CD4-positive, alpha-beta T cell treated with Interleukin-12 subunit alpha and Interleukin-12 subunit beta, for 1 hour (primary cell): ENCODE measurements around the gene RSPH6A.

Experiments
- DNase-seq: peaks from one replicate; pipeline ENCODE4 v3.0.0-alpha.2; 2020

Gene RSPH6A

DNA sequence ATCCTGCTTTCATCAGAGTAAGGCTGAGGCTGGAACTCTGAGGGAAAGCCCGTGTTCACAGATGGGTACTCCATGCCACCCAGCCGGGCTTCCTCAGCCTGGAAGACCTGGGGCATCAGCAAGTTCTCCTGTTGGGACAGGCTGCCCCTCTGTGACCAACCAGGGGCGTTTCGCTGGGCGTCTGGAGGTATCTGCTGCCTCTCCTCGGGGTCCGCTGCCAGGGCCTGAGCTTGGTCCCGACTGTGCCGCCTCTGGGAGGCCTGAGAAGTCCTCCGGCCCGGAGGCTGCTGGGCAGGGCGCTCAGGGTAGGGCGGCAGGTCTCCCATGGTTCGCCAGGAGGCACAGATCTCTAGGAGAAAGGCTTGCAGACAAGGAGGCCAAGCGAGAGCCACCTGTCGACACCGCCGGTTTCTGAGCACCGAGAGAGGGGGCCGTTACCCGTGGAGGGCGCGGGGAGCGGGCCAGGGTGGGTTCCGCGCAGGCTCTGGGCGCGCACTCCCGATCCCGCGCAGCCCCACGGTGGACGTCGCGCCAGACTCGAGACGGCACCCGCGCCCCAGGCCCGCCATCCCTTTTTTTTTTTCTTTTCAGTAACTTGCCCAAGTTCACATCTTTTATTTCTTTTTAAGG lies at the start of gene RSPH6A:
RSPH6A (minus strand) TSS at position 458 of the 630 bp plus-strand sequence; CDS start at position 326, 132 bp downstream.
- no peak for DNase-seq

DNA sequence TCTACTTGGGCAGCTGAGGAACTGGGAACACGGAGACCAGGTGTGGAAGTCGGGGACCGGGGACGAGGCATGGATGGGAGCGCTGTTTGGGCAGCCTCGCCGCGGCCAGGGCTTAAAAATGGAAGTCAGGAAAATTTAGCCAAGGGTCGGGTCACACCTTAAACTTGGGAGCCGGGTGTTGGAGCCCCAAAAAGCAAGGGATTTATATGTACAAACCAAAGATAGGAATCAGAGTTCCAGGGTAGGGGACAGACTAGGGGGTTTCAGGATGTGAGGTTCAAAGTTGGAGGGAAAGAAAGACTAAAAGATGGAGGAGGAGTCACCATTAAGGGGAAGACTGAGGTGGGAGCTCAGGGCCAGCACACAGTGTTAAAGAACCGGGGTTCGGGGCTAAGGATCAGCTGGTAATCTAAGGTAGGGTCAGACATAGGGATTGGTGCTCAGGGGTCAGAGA lies 49.5 kb upstream of the RSPH6A start:
- DNase-seq: no peak

DNA sequence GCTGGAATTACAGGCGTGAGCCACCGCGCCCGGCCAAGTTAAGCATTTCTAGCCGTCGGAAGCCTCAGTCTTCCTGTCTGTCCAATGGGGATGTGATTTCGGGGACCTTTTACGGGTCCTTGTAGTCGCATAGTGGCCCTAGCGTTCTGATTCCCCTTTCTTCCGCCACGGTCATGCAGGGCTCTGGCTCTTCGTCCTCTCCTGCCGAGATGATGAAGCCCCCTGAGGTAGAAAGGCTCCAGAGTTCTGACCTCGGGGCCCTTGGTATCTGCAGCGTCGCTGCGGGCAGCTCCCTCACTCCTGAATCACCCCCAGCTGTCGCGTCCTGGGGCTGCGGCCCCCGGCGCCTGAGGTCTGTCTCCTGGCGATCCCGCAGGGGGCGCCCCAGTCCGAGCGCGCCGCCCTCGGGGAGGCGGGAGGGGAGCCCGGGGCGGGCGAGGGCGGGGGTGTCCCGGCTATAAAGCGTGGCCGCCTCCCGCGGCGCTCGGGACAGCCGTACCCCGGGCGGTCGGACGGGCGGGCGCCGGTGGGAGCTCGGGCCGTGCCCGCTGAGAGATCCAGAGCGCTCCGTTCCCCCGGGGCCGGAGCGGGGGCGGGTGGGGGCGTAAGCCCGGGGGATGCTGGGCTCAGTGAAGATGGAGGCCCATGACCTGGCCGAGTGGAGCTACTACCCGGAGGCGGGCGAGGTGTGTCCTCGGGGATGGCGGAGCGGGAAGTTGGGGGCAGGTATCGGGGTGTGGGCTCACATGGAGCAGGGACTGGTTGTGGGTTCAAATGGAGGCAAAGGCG lies 48.9 kb upstream of the RSPH6A start, which contains the start of gene FOXA3:
FOXA3 (plus strand) TSS at position 487 of the 789 bp plus-strand sequence; CDS start at position 618, 131 bp downstream.
- peak; percentile 70 for DNase-seq

GRCh38 chr19:45863335-45863839 lies 48.3 kb upstream of the RSPH6A start:
- no peak for DNase-seq

GRCh38 chr19:45862564-45863334 lies 47.6 kb upstream of the RSPH6A start, which contains the start of gene SYMPK:
TSS of gene SYMPK (minus strand) at chr19:45863147. CDS start at chr19:45854495, 8,652 bp downstream.
- DNase-seq: peak; percentile 99

GRCh38 chr19:45862271-45862563 lies 47.1 kb upstream of the RSPH6A start:
- no peak for DNase-seq

DNA sequence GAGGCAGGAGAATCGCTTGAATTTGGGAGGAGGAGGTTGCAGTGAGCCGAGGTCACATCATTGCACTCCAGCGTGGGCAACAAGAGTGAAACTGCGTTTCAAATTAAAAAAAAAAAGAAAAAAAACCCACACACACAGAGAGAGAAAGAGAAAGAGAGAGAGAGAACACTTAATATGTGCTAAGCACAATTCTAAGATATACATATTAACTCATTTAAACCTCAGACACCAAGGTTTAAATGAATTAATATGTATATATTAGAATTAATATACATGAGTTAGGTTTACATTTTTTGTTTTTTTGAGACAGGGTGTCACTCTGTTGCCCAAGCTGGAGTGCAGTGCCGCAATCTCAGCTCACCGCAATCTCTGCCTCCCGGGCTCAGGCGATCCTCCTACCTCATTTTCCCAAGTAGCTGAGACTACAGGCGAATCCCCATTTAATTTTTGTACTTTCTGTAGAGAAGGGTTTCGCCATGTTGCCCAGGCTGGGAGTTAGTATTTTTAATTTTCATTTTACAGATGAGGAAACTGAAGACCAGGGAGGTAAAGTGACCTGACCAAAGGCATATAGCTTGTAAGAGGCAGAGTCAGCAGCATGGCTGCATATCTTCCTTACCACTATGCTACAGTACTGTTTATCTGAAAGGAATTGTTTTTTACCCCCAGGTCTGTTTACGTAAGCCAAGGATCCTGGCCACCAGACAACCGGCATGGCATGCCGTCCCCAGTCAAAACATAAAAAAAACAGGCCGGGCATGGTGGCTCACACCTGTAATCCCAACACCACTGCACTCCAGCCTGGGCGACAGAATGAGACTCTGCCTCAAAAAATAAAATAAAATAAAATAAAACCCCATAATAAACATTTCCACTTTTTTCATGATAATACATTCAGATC lies 45.5 kb upstream of the RSPH6A start:
- no peak for DNase-seq

GRCh38 chr19:45854167-45854778 lies 39.2 kb upstream of the RSPH6A start:
- no peak for DNase-seq

DNA sequence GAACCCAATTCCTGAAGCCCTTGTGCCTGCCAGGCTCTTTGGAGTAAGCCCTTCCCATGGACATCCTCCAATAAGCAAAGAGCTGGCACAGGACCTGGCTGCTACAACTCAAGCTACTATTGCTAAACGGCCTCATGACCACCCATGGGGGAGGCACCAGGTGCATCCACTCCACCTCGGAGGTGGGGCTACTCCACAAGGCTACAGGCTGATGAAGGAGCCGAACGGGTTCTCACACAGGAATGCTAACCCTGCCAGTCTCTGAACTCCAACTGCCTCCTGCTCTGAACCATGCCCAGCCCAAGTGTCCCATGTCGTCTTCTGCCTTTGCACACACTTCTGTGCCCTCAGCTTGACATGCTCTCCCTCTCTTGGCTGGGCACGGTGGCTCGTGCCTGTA lies 37.9 kb upstream of the RSPH6A start:
- no peak for DNase-seq

DNA sequence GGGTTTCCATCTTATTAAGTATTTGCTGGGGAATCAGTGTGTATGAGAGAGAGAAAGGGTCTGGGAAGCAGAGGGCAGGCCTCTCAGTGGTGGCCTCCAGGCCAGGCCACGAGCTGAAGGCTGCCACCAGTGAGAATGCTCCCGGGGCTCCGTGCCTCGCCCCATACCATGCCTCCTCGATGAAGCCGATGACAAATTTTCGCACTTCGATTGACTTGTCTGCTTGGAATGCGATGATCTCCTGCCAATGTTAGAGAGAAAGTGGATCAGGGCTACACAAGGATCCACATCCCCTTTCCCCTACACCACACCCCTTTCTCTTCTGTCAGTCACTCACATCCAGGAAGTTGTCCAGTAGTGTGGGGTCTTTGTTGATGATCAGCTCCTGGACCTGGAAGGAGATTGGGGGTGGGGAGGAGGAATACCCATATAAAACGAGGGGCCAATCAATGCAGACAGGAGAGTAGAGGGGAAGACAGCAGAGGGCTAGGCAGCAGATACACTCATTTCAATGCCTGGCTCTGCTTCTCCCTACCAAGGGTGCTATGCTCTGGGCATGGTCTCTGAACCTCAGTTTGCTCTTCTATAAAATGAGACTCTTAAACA lies 37.1 kb upstream of the RSPH6A start:
- DNase-seq: no peak

DNA sequence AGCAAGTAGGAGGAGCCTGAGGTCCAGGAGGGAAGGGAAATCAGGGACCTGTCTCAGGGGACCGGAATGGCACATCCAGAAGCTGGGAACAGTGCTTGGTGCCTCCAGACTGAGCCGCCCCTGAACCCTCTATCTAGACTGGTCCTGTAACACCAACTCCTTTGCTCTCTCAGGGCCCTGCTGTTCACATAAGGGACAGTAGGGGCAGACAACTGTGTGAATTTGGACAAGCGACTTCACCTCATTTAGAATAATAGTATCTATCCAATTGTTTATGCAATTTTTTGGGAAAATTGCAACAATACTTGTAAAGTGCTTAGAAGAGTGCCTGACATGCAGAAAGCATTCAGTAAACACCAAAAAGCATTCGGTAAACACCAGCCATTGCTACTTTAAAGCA lies 33.8 kb upstream of the RSPH6A start:
- no peak for DNase-seq

DNA sequence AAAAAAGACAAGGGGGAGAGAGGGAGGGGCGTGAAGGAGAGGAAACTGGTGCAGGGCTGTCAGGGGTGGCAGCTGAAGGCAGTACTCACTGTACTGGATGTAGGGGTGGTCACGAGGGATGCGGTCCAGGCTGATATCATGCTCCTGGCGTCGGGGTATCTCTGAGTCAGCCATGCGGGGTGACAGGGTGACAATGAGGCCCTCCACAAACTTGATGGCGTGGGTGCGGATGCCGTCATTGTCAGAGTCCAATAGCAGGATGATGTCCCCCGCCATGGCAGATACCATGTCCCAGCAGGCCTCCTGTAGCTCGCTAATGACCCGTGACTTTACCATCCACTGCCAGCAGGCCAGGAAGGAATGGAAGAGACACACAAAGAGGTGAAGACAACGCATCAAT lies 32.6 kb upstream of the RSPH6A start:
- DNase-seq: no peak

DNA sequence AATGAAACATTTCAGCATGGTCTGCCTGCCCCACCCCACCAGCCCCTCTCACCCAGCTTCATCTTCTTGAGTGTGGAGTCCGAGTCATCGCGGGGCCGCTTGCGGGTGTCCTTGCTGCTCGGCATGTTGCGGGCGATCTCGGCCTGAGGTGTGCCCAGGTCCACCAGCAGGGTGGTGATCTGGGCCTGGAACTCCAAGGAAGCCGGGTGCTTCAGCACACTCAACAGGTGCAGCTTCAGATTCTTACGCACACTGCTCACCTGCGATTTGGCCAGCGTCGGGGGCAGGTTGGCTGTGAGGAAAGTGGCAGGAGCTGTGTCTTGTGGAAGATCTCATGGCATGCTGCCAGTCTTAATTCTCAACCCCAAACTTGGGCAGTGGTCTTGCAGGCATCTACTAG lies 27.1 kb upstream of the RSPH6A start:
- no peak for DNase-seq

DNA sequence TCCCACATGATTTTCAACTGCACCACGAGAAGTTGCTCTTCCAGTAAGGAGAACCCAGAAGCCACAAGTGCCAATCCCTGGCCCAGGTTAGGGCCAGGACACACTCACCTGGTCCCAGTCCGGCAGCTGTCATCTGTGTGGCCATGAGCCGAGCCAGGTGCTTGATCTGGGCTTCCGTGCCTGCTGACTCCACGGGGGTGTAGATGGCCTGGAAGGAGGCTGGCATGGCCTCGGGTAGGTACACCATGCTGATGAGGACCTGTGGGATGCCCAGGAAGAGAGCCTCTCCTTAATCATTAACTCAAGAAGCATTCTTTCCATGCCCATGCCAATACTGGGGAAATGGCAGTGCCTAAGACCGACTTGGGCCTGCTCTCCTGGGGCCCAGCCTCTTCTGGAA lies 19.9 kb upstream of the RSPH6A start:
- no peak for DNase-seq

DNA sequence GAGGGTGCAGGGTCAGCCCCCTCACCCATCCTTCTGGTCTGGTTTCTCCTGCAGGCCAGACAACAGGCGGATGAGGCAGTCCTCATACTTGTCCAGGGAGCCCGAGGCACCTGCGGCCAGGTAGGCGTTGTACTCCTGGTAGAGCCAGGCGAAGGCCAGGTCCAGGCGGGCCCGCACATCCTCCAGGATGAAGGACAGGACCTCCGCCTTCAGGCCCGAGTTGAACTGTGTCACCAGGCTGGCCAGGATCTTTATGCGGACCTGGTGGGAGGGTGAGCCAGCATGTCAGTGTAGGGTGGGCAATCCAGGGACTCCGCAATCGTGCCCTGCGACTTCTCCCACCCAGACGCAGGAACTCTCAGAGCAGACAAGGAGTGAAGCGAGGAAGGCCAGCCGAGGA lies 13.8 kb upstream of the RSPH6A start:
- DNase-seq: no peak

- DNase-seq: no peak
Observed at GRCh38 chr19:45828523-45828922, 13.4 kb upstream of the RSPH6A start.

DNA sequence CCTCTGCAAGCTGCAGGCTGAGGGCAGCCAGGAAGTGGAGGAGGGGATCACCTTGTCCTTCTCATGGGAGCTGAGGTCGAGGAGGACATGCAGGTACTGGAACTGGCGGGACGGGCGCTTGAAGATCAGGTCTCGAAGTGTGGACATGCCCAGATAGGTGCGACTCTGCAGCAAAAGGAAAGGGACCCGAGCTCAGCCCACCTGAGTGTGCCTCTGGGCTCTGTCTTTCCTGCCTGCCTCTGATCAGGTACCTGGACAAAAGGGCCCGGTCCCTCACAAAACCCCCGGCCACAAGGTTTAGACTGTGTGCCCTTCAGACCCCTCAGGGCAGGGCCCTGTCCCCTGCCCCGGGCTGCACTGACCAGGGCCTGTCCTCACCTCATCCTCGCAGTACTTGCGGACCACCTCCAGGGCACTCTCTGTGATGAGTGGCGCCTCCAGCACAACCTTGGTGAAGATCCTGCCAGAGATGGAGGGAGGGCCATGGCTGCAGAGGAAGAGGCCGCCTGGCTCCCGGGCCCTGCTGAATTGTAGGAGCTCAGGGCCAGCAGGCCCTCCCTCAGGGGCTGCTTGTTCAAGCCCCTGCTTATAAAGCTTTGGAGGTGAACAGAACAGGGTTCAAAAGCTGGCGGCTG lies 12.5 kb upstream of the RSPH6A start:
- no peak for DNase-seq

DNA sequence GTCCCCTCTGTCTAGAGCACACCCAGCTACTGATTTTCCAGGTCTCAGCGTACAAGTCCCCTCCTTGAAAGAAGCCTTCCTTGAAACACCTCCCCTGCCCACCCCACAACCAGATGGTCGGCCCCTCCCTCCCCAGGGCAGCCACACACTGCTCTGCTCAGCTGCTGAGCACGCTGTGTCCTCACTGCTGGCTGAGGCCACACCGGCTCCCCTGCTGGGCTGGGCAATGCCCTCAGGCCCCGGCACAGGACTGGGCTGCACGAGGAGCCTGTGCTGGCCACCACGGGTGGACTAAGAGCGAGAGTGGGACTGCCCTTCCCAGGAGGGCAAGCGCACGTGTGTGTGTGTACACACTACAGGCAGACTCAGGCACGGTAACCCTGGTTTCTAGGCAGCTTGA lies 11.8 kb upstream of the RSPH6A start:
- DNase-seq: no peak

- no peak for DNase-seq
Observed at GRCh38 chr19:45825917-45826893, 11.1 kb upstream of the RSPH6A start.

DNA sequence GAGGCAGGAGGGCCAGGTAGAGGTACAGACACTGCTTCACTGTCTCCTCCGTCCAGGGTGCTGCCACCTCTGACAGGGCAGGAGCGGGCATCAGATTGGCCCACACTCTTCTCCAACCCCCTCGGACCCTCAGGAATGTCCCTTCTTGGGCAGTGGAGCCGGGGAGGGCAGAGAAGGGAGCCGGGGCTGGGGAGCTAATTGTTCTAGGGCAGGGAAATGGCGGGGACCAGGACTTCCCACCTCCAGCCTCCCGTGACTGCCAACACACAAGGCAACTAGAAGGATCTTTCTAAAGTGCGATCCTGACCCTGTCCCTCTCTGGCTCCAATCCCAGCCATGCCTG lies 10.1 kb upstream of the RSPH6A start:
- DNase-seq: no peak
